ENCODE data around the gene DSC2.

DSC2 gene

GRCh38 chr18:31099450-31100230 is 2.6 kb downstream of the DSC2 start:
- Histone ChIP-seq H3K27me3 (ENCODE audit: control insufficient read depth in 2 of 2, insufficient read depth in 2 of 2, low read length in 2 of 2) (no peaks in the 10 kb centered on the region), H3K4me1 (ENCODE audit: control insufficient read depth in 2 of 2, insufficient read depth in 2 of 2, low read length in 2 of 2) (peaks cover 3 to 28% of the 10 kb centered on the region in 2 donors), H3K9ac (ENCODE audit: low read depth in 1 of 2, low read length in 2 of 2) (peak overlapping the region; percentile 86 to 99), H3K4me3 (ENCODE audit: low read length in 2 of 2) (peak overlapping the region; percentile 78 to 81), H3K9me3 (ENCODE audit: control insufficient read depth in 2 of 2, low read length in 2 of 2) (no peaks in the 10 kb centered on the region), H3K27ac (ENCODE audit: low read depth in 2 of 2, low read length in 2 of 2) (peak overlapping the region; percentile 96 to 99), H3K36me3 (ENCODE audit: control insufficient read depth in 2 of 2, insufficient read depth in 2 of 2, low read length in 2 of 2) (no peaks in the 10 kb centered on the region)

- Histone ChIP-seq H3K4me3 (ENCODE audit: low read length in 2 of 2) (peak overlapping the region; percentile 78 to 81), H3K9me3 (ENCODE audit: control insufficient read depth in 2 of 2, low read length in 2 of 2) (no peaks in the 10 kb centered on the region), H3K4me1 (ENCODE audit: control insufficient read depth in 2 of 2, insufficient read depth in 2 of 2, low read length in 2 of 2) (peaks cover 3 to 28% of the 10 kb centered on the region in 2 donors), H3K27ac (ENCODE audit: low read depth in 2 of 2, low read length in 2 of 2) (peak overlapping the region; percentile 96 to 99), H3K9ac (ENCODE audit: low read depth in 1 of 2, low read length in 2 of 2) (peak overlapping the region in 1 of 2 donors; percentile 57), H3K27me3 (ENCODE audit: control insufficient read depth in 2 of 2, insufficient read depth in 2 of 2, low read length in 2 of 2) (no peaks in the 10 kb centered on the region), H3K36me3 (ENCODE audit: control insufficient read depth in 2 of 2, insufficient read depth in 2 of 2, low read length in 2 of 2) (no peaks in the 10 kb centered on the region)
These were observed 3.3 kb downstream of the DSC2 start for GRCh38 chr18:31098878-31099277.

- H3K9me3 ChIP-seq (ENCODE audit: control insufficient read depth in 2 of 2, low read length in 2 of 2) = no peaks in the 10 kb centered on the region
- H3K9ac ChIP-seq (ENCODE audit: low read depth in 1 of 2, low read length in 2 of 2) = no peak overlapping the region
- no peaks in the 10 kb centered on the region for H3K27me3 ChIP-seq (ENCODE audit: control insufficient read depth in 2 of 2, insufficient read depth in 2 of 2, low read length in 2 of 2)
- H3K4me3 ChIP-seq (ENCODE audit: low read length in 2 of 2) = no peak overlapping the region
- H3K36me3 ChIP-seq (ENCODE audit: control insufficient read depth in 2 of 2, insufficient read depth in 2 of 2, low read length in 2 of 2) = peaks cover 4 to 6% of the 10 kb centered on the region in 2 donors
- no peak overlapping the region for H3K27ac ChIP-seq (ENCODE audit: low read depth in 2 of 2, low read length in 2 of 2)
- peaks cover 3 to 27% of the 10 kb centered on the region in 2 donors for H3K4me1 ChIP-seq (ENCODE audit: control insufficient read depth in 2 of 2, insufficient read depth in 2 of 2, low read length in 2 of 2)
These were observed 4.6 kb downstream of the DSC2 start for GRCh38 chr18:31097666-31098065.

GRCh38 chr18:31093880-31094279 is 8.3 kb downstream of the DSC2 start:
- H3K9ac ChIP-seq (ENCODE audit: low read depth in 1 of 2, low read length in 2 of 2) = no peak overlapping the region
- H3K36me3 ChIP-seq (ENCODE audit: control insufficient read depth in 2 of 2, insufficient read depth in 2 of 2, low read length in 2 of 2) = peaks cover 22 to 26% of the 10 kb centered on the region in 2 donors
- no peaks in the 10 kb centered on the region for H3K27me3 ChIP-seq (ENCODE audit: control insufficient read depth in 2 of 2, insufficient read depth in 2 of 2, low read length in 2 of 2)
- H3K9me3 ChIP-seq (ENCODE audit: control insufficient read depth in 2 of 2, low read length in 2 of 2) = no peaks in the 10 kb centered on the region
- H3K4me3 ChIP-seq (ENCODE audit: low read length in 2 of 2) = no peak overlapping the region
- peaks cover 3 to 10% of the 10 kb centered on the region in 2 donors for H3K4me1 ChIP-seq (ENCODE audit: control insufficient read depth in 2 of 2, insufficient read depth in 2 of 2, low read length in 2 of 2)
- H3K27ac ChIP-seq (ENCODE audit: low read depth in 2 of 2, low read length in 2 of 2) = no peak overlapping the region

GRCh38 chr18:31093294-31093693 is 8.9 kb downstream of the DSC2 start:
- Histone ChIP-seq H3K4me1 (ENCODE audit: control insufficient read depth in 2 of 2, insufficient read depth in 2 of 2, low read length in 2 of 2) (peaks cover 0 to 4% of the 10 kb centered on the region in 2 donors), H3K4me3 (ENCODE audit: low read length in 2 of 2) (no peak overlapping the region), H3K27me3 (ENCODE audit: control insufficient read depth in 2 of 2, insufficient read depth in 2 of 2, low read length in 2 of 2) (no peaks in the 10 kb centered on the region), H3K27ac (ENCODE audit: low read depth in 2 of 2, low read length in 2 of 2) (no peak overlapping the region), H3K36me3 (ENCODE audit: control insufficient read depth in 2 of 2, insufficient read depth in 2 of 2, low read length in 2 of 2) (peaks cover 22 to 31% of the 10 kb centered on the region in 2 donors), H3K9ac (ENCODE audit: low read depth in 1 of 2, low read length in 2 of 2) (no peak overlapping the region), H3K9me3 (ENCODE audit: control insufficient read depth in 2 of 2, low read length in 2 of 2) (no peaks in the 10 kb centered on the region)

- Histone ChIP-seq H3K4me1 (ENCODE audit: control insufficient read depth in 2 of 2, insufficient read depth in 2 of 2, low read length in 2 of 2) (peaks cover 0 to 2% of the 10 kb centered on the region in 2 donors), H3K4me3 (ENCODE audit: low read length in 2 of 2) (no peak overlapping the region), H3K27me3 (ENCODE audit: control insufficient read depth in 2 of 2, insufficient read depth in 2 of 2, low read length in 2 of 2) (no peaks in the 10 kb centered on the region), H3K36me3 (ENCODE audit: control insufficient read depth in 2 of 2, insufficient read depth in 2 of 2, low read length in 2 of 2) (peaks cover 30 to 46% of the 10 kb centered on the region in 2 donors), H3K9ac (ENCODE audit: low read depth in 1 of 2, low read length in 2 of 2) (no peak overlapping the region), H3K9me3 (ENCODE audit: control insufficient read depth in 2 of 2, low read length in 2 of 2) (no peaks in the 10 kb centered on the region), H3K27ac (ENCODE audit: low read depth in 2 of 2, low read length in 2 of 2) (no peak overlapping the region)
These were observed 10.9 kb downstream of the DSC2 start for GRCh38 chr18:31091350-31091749.

- Histone ChIP-seq H3K27me3 (ENCODE audit: control insufficient read depth in 2 of 2, insufficient read depth in 2 of 2, low read length in 2 of 2) (no peaks in the 10 kb centered on the region), H3K36me3 (ENCODE audit: control insufficient read depth in 2 of 2, insufficient read depth in 2 of 2, low read length in 2 of 2) (peaks cover 43 to 59% of the 10 kb centered on the region in 2 donors), H3K9ac (ENCODE audit: low read depth in 1 of 2, low read length in 2 of 2) (no peak overlapping the region), H3K27ac (ENCODE audit: low read depth in 2 of 2, low read length in 2 of 2) (no peak overlapping the region), H3K9me3 (ENCODE audit: control insufficient read depth in 2 of 2, low read length in 2 of 2) (no peaks in the 10 kb centered on the region), H3K4me1 (ENCODE audit: control insufficient read depth in 2 of 2, insufficient read depth in 2 of 2, low read length in 2 of 2) (no peaks in the 10 kb centered on the region), H3K4me3 (ENCODE audit: low read length in 2 of 2) (no peak overlapping the region)
These were observed 13.7 kb downstream of the DSC2 start for GRCh38 chr18:31088532-31088931.

GRCh38 chr18:31079973-31080372 is 22.2 kb downstream of the DSC2 start:
- Histone ChIP-seq H3K4me3 (ENCODE audit: low read length in 2 of 2) (no peak overlapping the region), H3K9me3 (ENCODE audit: control insufficient read depth in 2 of 2, low read length in 2 of 2) (no peaks in the 10 kb centered on the region)

GRCh38 chr18:31077878-31078277 is 24.3 kb downstream of the DSC2 start:
- Histone ChIP-seq H3K4me1 (ENCODE audit: control insufficient read depth in 2 of 2, insufficient read depth in 2 of 2, low read length in 2 of 2) (no peaks in the 10 kb centered on the region), H3K4me3 (ENCODE audit: low read length in 2 of 2) (no peak overlapping the region), H3K36me3 (ENCODE audit: control insufficient read depth in 2 of 2, insufficient read depth in 2 of 2, low read length in 2 of 2) (peaks cover 62 to 63% of the 10 kb centered on the region in 2 donors)

More at GRCh38 chr18:31079973-31080372, 22.2 kb downstream of the DSC2 start:
- H3K27me3 ChIP-seq (ENCODE audit: control insufficient read depth in 2 of 2, insufficient read depth in 2 of 2, low read length in 2 of 2) = no peaks in the 10 kb centered on the region
- no peaks in the 10 kb centered on the region for H3K4me1 ChIP-seq (ENCODE audit: control insufficient read depth in 2 of 2, insufficient read depth in 2 of 2, low read length in 2 of 2)
- H3K27ac ChIP-seq (ENCODE audit: low read depth in 2 of 2, low read length in 2 of 2) = no peak overlapping the region
- peaks cover 57 to 62% of the 10 kb centered on the region in 2 donors for H3K36me3 ChIP-seq (ENCODE audit: control insufficient read depth in 2 of 2, insufficient read depth in 2 of 2, low read length in 2 of 2)
- H3K9ac ChIP-seq (ENCODE audit: low read depth in 1 of 2, low read length in 2 of 2) = no peak overlapping the region

GRCh38 chr18:31072175-31072574 is 30.0 kb downstream of the DSC2 start:
- no peaks in the 10 kb centered on the region for H3K4me1 ChIP-seq (ENCODE audit: control insufficient read depth in 2 of 2, insufficient read depth in 2 of 2, low read length in 2 of 2)
- no peaks in the 10 kb centered on the region for H3K9me3 ChIP-seq (ENCODE audit: control insufficient read depth in 2 of 2, low read length in 2 of 2)
- H3K36me3 ChIP-seq (ENCODE audit: control insufficient read depth in 2 of 2, insufficient read depth in 2 of 2, low read length in 2 of 2) = peaks cover 65 to 71% of the 10 kb centered on the region in 2 donors
- H3K9ac ChIP-seq (ENCODE audit: low read depth in 1 of 2, low read length in 2 of 2) = no peak overlapping the region
- H3K27ac ChIP-seq (ENCODE audit: low read depth in 2 of 2, low read length in 2 of 2) = no peak overlapping the region
- H3K4me3 ChIP-seq (ENCODE audit: low read length in 2 of 2) = no peak overlapping the region
- no peaks in the 10 kb centered on the region for H3K27me3 ChIP-seq (ENCODE audit: control insufficient read depth in 2 of 2, insufficient read depth in 2 of 2, low read length in 2 of 2)

More at GRCh38 chr18:31077878-31078277, 24.3 kb downstream of the DSC2 start:
- H3K27ac ChIP-seq (ENCODE audit: low read depth in 2 of 2, low read length in 2 of 2) = no peak overlapping the region
- H3K9me3 ChIP-seq (ENCODE audit: control insufficient read depth in 2 of 2, low read length in 2 of 2) = no peaks in the 10 kb centered on the region
- no peak overlapping the region for H3K9ac ChIP-seq (ENCODE audit: low read depth in 1 of 2, low read length in 2 of 2)
- no peaks in the 10 kb centered on the region for H3K27me3 ChIP-seq (ENCODE audit: control insufficient read depth in 2 of 2, insufficient read depth in 2 of 2, low read length in 2 of 2)

All from mucosa of rectum (tissue), 2 donors.